Ascending aorta (tissue), 2 donors: ENCODE measurements around the gene RNF220. TPM values are rescaled to one million over a fixed set of nuclear protein-coding genes. Genes with fewer than 3 reads are reported as not detected.

Experiments
- DNase-seq, 2 donors: peaks; one replicate each; pipeline ENCODE4 v3.0.0-alpha.2; 2019; ENCODE audit warnings: low spot score in 2 of 2
- H3K27ac ChIP-seq, 2 donors: fragments of 200-600 bp; sonication (generic); one replicate each; pipeline ENCODE4 v1.5.1; 2016 to 2017; ENCODE audit warnings: mild to moderate bottlenecking in 1 of 2
- H3K27me3 ChIP-seq: fragments of 200-600 bp; sonication (generic); one replicate; pipeline ENCODE4 v1.5.1; 2017
- H3K36me3 ChIP-seq, 2 donors: fragments of 200-600 bp; sonication (generic); one replicate each; pipeline ENCODE4 v1.5.1; 2016
- H3K4me1 ChIP-seq, 2 donors: fragments of 200-600 bp; sonication (generic); one replicate each; pipeline ENCODE4 v1.5.1; 2016 to 2017; ENCODE audit warnings: mild to moderate bottlenecking in 1 of 2
- H3K4me3 ChIP-seq, 2 donors: fragments of 200-600 bp; sonication (generic); one replicate each; pipeline ENCODE4 v1.5.1; 2016 to 2017; ENCODE audit warnings: mild to moderate bottlenecking in 1 of 2
- H3K9me3 ChIP-seq, 2 donors: fragments of 200-600 bp; sonication (generic); one replicate each; pipeline ENCODE4 v1.5.1; 2016
- intact Hi-C: fragments of 100-400 bp; cut with DNase I; formaldehyde crosslinking; loops from one replicate; pipeline ENCODE4 v1.15.1; 2023
- total RNA-seq: library from RNA; depleted of rRNA; stranded (reverse); fragments of >200 nt; gene quantifications from one replicate; pipeline ENCODE4 v1.1.0, GENCODE V29; 2016
- TF ChIP-seq, protein P1 (sequence below), 3 experiments: fragments of 200-600 bp in 2 of 3; fragments of 450-650 bp in 1 of 3; sonication (generic) in 2 of 3; IDR thresholded peaks; one replicate each; pipeline ENCODE4 v1.5.1; 2016 to 2019; ENCODE audit warnings: antibody characterized with exemption in 3 of 3, mild to moderate bottlenecking in 1 of 3, moderate library complexity in 1 of 3

RNF220 gene
- total RNA-seq, 1 donor from 2014 or later = 54.8 TPM

DNA sequence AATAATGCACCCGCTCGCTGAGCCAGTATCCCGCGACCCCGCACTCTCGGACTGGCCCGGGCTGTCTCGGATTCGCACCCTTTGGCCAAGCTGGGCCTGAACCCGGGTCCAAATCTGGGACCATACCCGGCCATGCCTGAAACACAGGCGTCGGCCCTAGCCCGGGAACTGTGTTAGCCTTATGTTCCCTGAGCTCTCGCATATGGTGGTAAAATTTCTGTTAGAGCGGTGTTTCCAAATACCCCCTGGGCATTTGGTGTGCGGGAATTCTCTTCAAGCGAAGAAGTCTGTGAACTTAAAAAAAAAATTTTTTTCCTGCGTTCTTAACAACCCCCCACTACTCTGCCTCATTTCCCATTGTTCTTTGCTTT lies 3.1 kb downstream of the RNF220 start:
- H3K36me3 ChIP-seq = no peaks in the 10 kb centered on the region
- no peaks in the 10 kb centered on the region for H3K9me3 ChIP-seq
- peaks cover 43% of the 10 kb centered on the region for H3K27me3 ChIP-seq
- H3K27ac ChIP-seq = no peak overlapping the region
- H3K4me1 ChIP-seq = peaks cover 6 to 20% of the 10 kb centered on the region in 2 donors
- TF ChIP-seq, protein P1, sequence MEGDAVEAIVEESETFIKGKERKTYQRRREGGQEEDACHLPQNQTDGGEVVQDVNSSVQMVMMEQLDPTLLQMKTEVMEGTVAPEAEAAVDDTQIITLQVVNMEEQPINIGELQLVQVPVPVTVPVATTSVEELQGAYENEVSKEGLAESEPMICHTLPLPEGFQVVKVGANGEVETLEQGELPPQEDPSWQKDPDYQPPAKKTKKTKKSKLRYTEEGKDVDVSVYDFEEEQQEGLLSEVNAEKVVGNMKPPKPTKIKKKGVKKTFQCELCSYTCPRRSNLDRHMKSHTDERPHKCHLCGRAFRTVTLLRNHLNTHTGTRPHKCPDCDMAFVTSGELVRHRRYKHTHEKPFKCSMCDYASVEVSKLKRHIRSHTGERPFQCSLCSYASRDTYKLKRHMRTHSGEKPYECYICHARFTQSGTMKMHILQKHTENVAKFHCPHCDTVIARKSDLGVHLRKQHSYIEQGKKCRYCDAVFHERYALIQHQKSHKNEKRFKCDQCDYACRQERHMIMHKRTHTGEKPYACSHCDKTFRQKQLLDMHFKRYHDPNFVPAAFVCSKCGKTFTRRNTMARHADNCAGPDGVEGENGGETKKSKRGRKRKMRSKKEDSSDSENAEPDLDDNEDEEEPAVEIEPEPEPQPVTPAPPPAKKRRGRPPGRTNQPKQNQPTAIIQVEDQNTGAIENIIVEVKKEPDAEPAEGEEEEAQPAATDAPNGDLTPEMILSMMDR (IDR thresholded peaks at IDR 0.05) = no peak
- H3K4me3 ChIP-seq = no peak overlapping the region
- DNase-seq = no peak
- intact Hi-C loops = loop anchor here (5.0 kb wide), 1 partner anchor 51 kb away; the partner anchor contains the start of gene ERI3

DNA sequence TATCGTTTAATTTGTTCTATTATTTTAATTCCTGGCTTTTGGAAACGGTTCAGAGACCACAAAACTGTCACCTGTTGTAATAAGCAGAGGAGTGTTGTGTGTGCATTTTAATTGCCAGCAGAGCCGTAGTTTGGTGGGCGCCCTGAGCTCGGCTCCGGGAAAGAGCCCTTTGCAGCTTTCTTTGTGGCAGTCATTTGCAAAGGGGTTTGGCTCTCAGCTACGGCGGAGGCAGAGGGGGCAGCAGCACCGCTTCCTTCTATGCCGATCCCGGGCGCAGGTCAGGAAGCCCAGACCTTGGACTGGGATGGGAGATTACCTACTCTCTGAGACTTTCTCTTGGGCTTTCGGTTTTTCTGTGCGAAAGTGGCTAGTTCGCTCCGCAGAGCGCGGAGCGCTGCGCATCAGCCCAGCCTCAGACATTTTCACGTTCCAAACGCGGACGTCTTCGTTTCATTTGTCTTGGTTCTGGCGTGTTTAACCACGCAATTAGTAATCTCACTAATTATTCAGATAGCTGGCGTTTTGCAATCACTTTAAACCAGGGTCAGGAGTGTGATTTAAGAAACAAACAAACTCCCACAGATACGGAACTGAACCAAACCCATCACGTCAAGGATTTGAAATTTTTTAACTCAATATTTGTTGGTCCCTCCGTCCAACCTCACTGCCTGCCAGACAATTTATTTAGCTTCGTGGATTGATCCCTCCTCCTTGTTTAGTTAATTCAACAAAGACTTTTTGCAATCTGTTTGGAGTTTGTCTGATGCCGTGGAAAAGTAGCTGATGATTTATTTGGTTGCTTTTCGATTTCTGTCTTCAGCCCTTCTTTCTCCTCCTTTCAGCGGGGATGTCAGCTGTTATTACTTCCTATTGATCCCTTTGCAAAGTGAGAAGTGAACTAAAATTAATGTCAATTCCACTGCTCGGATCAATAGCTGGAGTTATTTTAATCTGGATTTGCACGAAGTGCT lies 3.9 kb downstream of the RNF220 start:
- no peak overlapping the region for H3K4me3 ChIP-seq
- H3K4me1 ChIP-seq = peaks cover 6 to 20% of the 10 kb centered on the region in 2 donors
- no peak for DNase-seq
- no peaks in the 10 kb centered on the region for H3K9me3 ChIP-seq
- H3K27ac ChIP-seq = no peak overlapping the region
- peaks cover 43% of the 10 kb centered on the region for H3K27me3 ChIP-seq
- intact Hi-C loops = loop anchor here (5.0 kb wide), 1 partner anchor 52 kb away; the partner anchor contains the start of gene ERI3
- H3K36me3 ChIP-seq = no peaks in the 10 kb centered on the region
- TF ChIP-seq, protein P1 (IDR thresholded peaks at IDR 0.05) = no peak

DNA sequence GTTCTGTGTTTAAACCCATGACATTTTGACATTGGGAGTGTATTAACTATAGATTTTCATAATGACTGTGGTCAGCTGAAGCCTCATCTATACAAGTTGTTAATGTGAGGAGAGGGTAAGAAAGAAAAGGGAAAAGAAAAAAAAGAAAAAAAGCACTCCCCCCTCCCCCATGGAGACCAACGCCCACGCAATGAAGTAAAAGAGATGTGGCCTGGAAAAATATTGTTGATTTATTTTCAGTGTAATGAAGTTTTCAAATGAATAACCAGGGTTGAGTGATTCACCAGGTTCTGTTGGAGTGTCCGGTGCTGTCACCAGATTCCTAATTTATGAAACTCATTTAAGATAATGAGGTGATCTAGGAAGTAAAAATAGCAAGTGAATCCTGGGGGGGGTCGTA lies 4.7 kb downstream of the RNF220 start:
- peaks cover 50% of the 10 kb centered on the region for H3K27me3 ChIP-seq

DNA sequence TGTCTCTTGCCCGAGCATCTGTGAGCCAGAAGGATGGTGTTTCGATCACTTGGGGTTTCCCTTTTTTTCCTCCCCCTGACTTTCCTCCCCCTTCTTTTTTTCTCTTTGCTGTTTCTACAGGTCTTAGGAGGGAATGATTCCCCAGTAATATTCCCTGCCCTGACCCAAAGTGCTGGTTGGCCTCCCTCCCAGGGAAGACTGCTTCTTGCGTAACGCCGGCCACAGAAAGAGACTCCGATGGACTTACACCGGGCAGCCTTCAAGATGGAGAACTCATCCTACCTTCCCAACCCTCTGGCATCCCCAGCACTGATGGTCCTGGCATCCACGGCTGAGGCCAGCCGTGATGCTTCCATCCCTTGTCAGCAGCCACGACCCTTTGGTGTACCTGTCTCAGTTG lies 6.8 kb downstream of the RNF220 start:
- intact Hi-C loops = no loop called here
- Histone ChIP-seq H3K4me3 (no peak overlapping the region), H3K27me3 (peaks cover 49% of the 10 kb centered on the region), H3K27ac (no peak overlapping the region), H3K36me3 (no peaks in the 10 kb centered on the region), H3K9me3 (no peaks in the 10 kb centered on the region), H3K4me1 (peaks cover 3 to 10% of the 10 kb centered on the region in 2 donors)
- DNase-seq = no peak
- TF ChIP-seq, protein P1 (IDR thresholded peaks at IDR 0.05) = no peak

More for the DNA sequence above, 4.7 kb downstream of the RNF220 start:
- intact Hi-C loops = loop anchor here (5.0 kb wide), 1 partner anchor 52 kb away; the partner anchor contains the start of gene ERI3
- DNase-seq = no peak
- H3K36me3 ChIP-seq = no peaks in the 10 kb centered on the region
- TF ChIP-seq, protein P1 (IDR thresholded peaks at IDR 0.05) = no peak
- no peak overlapping the region for H3K4me3 ChIP-seq
- no peaks in the 10 kb centered on the region for H3K9me3 ChIP-seq
- H3K4me1 ChIP-seq = peaks cover 6 to 20% of the 10 kb centered on the region in 2 donors
- no peak overlapping the region for H3K27ac ChIP-seq

DNA sequence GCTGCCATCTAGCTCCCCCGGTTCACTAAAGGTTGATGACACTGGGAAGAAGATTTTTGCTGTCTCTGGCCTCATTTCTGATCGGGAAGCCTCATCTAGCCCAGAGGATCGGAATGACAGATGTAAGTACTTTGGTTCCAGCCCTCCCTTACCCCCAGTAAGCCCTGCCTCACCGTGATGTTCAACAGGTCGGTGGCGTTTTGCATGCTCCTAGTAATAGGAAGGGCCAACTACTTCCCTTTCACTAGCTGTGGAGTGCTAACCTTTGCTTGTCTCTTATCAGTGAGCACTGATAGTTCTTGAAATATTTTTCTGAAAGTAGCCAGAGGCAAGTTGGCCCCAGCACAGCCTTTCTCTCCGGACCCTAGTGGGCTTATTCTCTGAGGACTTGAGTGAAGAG lies 7.5 kb downstream of the RNF220 start:
- Histone ChIP-seq H3K36me3 (no peaks in the 10 kb centered on the region), H3K4me1 (peaks cover 4 to 7% of the 10 kb centered on the region in 2 donors), H3K4me3 (no peak overlapping the region), H3K27me3 (peaks cover 49% of the 10 kb centered on the region), H3K27ac (no peak overlapping the region), H3K9me3 (no peaks in the 10 kb centered on the region)
- TF ChIP-seq, protein P1 (IDR thresholded peaks at IDR 0.05) = no peak
- no peak for DNase-seq
- intact Hi-C loops = no loop called here
